ENCODE data around the gene PITPNC1.

DNA sequence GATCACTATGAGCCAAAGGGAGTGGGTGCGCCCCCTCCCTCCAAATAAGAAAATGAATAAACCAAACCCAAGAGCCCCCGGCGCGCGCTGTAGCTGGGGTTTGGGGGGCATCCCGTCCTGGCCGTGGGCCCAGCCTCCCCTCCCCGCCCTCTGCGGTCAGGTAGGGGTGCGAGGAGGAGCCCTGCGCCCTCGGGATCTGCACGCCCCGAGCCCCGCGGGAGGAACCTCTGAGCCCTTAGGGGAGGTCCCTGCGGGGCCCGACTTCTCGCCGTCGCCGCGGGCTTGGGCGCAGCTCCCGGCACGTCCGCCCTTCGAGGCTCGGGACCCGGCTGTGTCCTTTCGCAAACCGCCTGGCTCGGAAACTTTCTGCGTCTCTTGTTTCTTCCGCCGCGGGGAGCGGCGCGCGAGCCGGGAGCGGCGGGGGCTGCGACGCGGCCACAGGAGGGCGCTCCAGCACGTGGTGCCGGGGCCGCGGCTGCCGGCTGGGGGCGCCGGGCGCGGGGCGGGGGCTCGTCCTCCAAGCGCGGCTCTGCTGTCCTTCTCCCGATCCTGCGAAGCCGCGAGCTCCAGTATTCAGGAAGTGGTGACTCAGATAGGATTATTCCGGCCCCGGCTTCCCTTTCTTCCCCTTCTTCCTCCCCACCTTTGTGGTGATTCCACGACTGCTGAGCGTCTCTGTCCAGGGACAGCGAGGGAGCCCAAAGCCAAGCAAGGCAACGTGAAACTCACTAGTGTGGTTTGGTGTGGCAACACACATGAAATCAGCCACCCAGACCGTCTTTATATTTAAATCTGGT, 1.6 kb downstream of the PITPNC1 start:
- peak; percentile 23 to 57 (median 38) for TF ChIP-seq POLR2AphosphoS5 (IDR thresholded peaks at IDR 0.05)
- TF ChIP-seq, protein P1, sequence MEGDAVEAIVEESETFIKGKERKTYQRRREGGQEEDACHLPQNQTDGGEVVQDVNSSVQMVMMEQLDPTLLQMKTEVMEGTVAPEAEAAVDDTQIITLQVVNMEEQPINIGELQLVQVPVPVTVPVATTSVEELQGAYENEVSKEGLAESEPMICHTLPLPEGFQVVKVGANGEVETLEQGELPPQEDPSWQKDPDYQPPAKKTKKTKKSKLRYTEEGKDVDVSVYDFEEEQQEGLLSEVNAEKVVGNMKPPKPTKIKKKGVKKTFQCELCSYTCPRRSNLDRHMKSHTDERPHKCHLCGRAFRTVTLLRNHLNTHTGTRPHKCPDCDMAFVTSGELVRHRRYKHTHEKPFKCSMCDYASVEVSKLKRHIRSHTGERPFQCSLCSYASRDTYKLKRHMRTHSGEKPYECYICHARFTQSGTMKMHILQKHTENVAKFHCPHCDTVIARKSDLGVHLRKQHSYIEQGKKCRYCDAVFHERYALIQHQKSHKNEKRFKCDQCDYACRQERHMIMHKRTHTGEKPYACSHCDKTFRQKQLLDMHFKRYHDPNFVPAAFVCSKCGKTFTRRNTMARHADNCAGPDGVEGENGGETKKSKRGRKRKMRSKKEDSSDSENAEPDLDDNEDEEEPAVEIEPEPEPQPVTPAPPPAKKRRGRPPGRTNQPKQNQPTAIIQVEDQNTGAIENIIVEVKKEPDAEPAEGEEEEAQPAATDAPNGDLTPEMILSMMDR (IDR thresholded peaks at IDR 0.05) = peak in 2 of 3 donors; percentile 16 to 89

Measured in breast epithelium (tissue), 3 donors.